Osteoblast (primary cell): Measurements from ENCODE around the gene SMOC1. TPM values are rescaled to one million over a fixed set of nuclear protein-coding genes. Genes with fewer than 3 reads are reported as not detected.
A peak's percentile ranks its signal among the peaks of the same experiment; 100 is the strongest.

Experiments
- DNase-seq: peaks from one replicate; pipeline ENCODE4 v3.0.0; 2011; ENCODE audit warnings: low spot score, mixed read lengths; ENCODE audit not compliant: insufficient read length; ENCODE audit errors: missing footprints
- H2AFZ ChIP-seq: 2 replicates; pipeline ENCODE4 v1.6.0; 2011; ENCODE audit warnings: mild to moderate bottlenecking, low read length
- H3K27ac ChIP-seq: 2 replicates; pipeline ENCODE4 v1.5.1; 2011; ENCODE audit warnings: mild to moderate bottlenecking, low read depth, low read length, moderate library complexity
- H3K27me3 ChIP-seq: 2 replicates; pipeline ENCODE4 v1.6.0; 2012; ENCODE audit warnings: mild to moderate bottlenecking, control low read depth, inconsistent platforms, low read length, moderate library complexity; ENCODE audit not compliant: insufficient read depth
- H3K36me3 ChIP-seq: 2 replicates; pipeline ENCODE4 v1.5.1; 2011; ENCODE audit warnings: mild to moderate bottlenecking, low read length, control low read depth, moderate library complexity; ENCODE audit not compliant: insufficient read depth
- H3K4me1 ChIP-seq: 2 replicates; pipeline ENCODE4 v1.5.1; 2011; ENCODE audit warnings: mild to moderate bottlenecking, low read length, control low read depth, moderate library complexity; ENCODE audit not compliant: insufficient read depth
- H3K4me2 ChIP-seq: 2 replicates; pipeline ENCODE4 v1.6.0; 2011; ENCODE audit warnings: mild to moderate bottlenecking, low read length; ENCODE audit not compliant: insufficient read depth
- H3K4me3 ChIP-seq: fragments of 200-600 bp; sonication (generic); 3 replicates; pipeline ENCODE4 v1.5.1; 2012; ENCODE audit warnings: mild to moderate bottlenecking, low read length, inconsistent platforms; ENCODE audit not compliant: insufficient read depth
- H3K79me2 ChIP-seq: 2 replicates; pipeline ENCODE4 v1.6.0; 2012; ENCODE audit warnings: mild to moderate bottlenecking, low read length, control low read depth, inconsistent platforms; ENCODE audit not compliant: insufficient read depth
- H3K9me3 ChIP-seq: 2 replicates; pipeline ENCODE4 v1.5.1; 2011; ENCODE audit warnings: low read depth, low read length, control low read depth
- H4K20me1 ChIP-seq: 2 replicates; pipeline ENCODE4 v1.6.0; 2012; ENCODE audit warnings: mild to moderate bottlenecking, low read length, control low read depth; ENCODE audit not compliant: insufficient read depth
- CTCF ChIP-seq: IDR thresholded peaks from 2 replicates; pipeline ENCODE4 v1.5.1; 2011; ENCODE audit warnings: mild to moderate bottlenecking, low read depth, low read length, moderate library complexity; ENCODE audit errors: extremely low read depth
- total RNA-seq: library from RNA; depleted of rRNA; stranded (reverse); fragments of >200 nt; gene quantifications from 2 replicates; pipeline ENCODE4 v1.2.3, GENCODE V29; 2012

Gene SMOC1
- total RNA-seq, 1 donor = 25.7 TPM

- H3K4me1 ChIP-seq = peaks cover 8% of the 10 kb centered on the region
These were observed 139.0 kb downstream of the SMOC1 start for GRCh38 chr14:70018230-70018629.

GRCh38 chr14:70018713-70019211 lies 139.5 kb downstream of the SMOC1 start:
- H3K27me3 ChIP-seq = no peaks in the 10 kb centered on the region
- H2AFZ ChIP-seq = peak overlapping the region; percentile 78
- no peaks in the 10 kb centered on the region for H4K20me1 ChIP-seq
- no peak overlapping the region for H3K27ac ChIP-seq
- no peaks in the 10 kb centered on the region for H3K36me3 ChIP-seq
- no peak for TF ChIP-seq CTCF
- no peaks in the 10 kb centered on the region for H3K9me3 ChIP-seq
- H3K4me1 ChIP-seq = peaks cover 8% of the 10 kb centered on the region
- H3K79me2 ChIP-seq = no peaks in the 10 kb centered on the region
- peak overlapping the region; percentile 65 for H3K4me3 ChIP-seq
- H3K4me2 ChIP-seq = peak overlapping the region; percentile 66
- peak; percentile 76 for DNase-seq

More at GRCh38 chr14:70018230-70018629, 139.0 kb downstream of the SMOC1 start:
- Histone ChIP-seq H3K4me3 (no peak overlapping the region), H3K4me2 (peak overlapping the region; percentile 66), H3K79me2 (no peaks in the 10 kb centered on the region), H3K9me3 (no peaks in the 10 kb centered on the region), H2AFZ (peak overlapping the region; percentile 78), H3K36me3 (no peaks in the 10 kb centered on the region), H3K27ac (no peak overlapping the region), H4K20me1 (no peaks in the 10 kb centered on the region), H3K27me3 (no peaks in the 10 kb centered on the region)
- no peak for DNase-seq
- TF ChIP-seq CTCF = no peak

GRCh38 chr14:70019695-70020094 lies 140.5 kb downstream of the SMOC1 start:
- Histone ChIP-seq H4K20me1 (no peaks in the 10 kb centered on the region), H3K4me1 (peaks cover 8% of the 10 kb centered on the region), H3K27ac (no peak overlapping the region), H3K9me3 (no peaks in the 10 kb centered on the region), H3K79me2 (no peaks in the 10 kb centered on the region), H3K4me3 (no peak overlapping the region), H3K4me2 (no peak overlapping the region), H3K36me3 (no peaks in the 10 kb centered on the region), H2AFZ (no peak overlapping the region), H3K27me3 (no peaks in the 10 kb centered on the region)
- no peak for DNase-seq
- no peak for TF ChIP-seq CTCF

GRCh38 chr14:70020352-70021170 lies 141.3 kb downstream of the SMOC1 start:
- H2AFZ ChIP-seq = no peak overlapping the region
- no peak overlapping the region for H3K4me3 ChIP-seq
- H3K79me2 ChIP-seq = no peaks in the 10 kb centered on the region
- H3K4me1 ChIP-seq = peaks cover 8% of the 10 kb centered on the region
- no peak for DNase-seq
- H3K9me3 ChIP-seq = no peaks in the 10 kb centered on the region
- H3K27me3 ChIP-seq = no peaks in the 10 kb centered on the region
- no peak for TF ChIP-seq CTCF
- no peak overlapping the region for H3K27ac ChIP-seq
- H3K36me3 ChIP-seq = no peaks in the 10 kb centered on the region
- H4K20me1 ChIP-seq = no peaks in the 10 kb centered on the region
- no peak overlapping the region for H3K4me2 ChIP-seq
